GM10266 (cell line): ENCODE results near the gene LRRFIP1.

Experiments used
- DNase-seq: peaks from one replicate; pipeline ENCODE4 v3.0.0; 2012; ENCODE audit errors: extremely low spot score
- CTCF ChIP-seq: IDR thresholded peaks from 2 replicates; pipeline ENCODE4 v1.5.1; 2012; ENCODE audit warnings: mild to moderate bottlenecking, low read depth; ENCODE audit not compliant: control insufficient read depth, insufficient read depth; ENCODE audit errors: missing control alignments

The LRRFIP1 gene

GRCh38 chr2:237631007-237631785 is 3.8 kb downstream of the LRRFIP1 start:
- DNase-seq: no peak
- no peak for TF ChIP-seq CTCF

DNA sequence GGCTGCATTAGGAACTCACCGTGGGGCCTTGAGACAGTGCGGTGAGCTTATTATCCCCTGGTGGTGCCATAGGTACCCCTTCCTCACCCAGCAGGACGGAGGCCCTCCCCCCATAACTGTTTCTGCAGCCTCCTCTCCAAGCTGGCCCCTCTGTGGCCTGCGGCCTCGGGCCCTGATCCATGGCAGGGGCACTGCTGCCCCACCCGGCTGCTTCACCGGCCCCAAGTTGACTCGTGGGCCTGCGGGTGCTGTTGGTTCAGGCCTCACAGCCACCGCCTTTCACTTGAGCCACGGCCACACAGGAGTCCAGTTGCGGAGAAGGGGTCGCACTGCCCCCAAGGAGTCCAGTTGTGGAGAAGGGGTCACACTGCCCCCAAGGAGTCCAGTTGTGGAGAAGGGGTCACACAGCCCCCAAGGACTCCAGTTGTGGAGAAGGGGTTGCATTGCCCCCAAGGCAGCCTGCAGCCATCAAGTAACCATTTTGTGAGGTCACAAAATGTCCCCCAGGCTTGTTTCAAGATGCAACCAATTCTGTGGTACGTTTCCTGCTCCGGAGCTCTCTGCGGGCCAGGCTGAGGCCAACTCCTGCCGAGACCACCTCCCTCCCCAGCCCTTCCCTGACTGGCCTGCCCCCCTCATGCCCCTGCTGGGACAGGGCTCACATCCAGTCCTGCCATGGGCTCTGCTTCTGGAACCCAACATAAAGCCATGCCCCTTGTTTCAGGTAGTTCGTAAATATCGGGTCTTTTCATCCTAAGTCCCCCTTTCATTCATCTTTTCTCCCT is 4.6 kb downstream of the LRRFIP1 start:
- DNase-seq: no peak
- no peak for TF ChIP-seq CTCF

DNA sequence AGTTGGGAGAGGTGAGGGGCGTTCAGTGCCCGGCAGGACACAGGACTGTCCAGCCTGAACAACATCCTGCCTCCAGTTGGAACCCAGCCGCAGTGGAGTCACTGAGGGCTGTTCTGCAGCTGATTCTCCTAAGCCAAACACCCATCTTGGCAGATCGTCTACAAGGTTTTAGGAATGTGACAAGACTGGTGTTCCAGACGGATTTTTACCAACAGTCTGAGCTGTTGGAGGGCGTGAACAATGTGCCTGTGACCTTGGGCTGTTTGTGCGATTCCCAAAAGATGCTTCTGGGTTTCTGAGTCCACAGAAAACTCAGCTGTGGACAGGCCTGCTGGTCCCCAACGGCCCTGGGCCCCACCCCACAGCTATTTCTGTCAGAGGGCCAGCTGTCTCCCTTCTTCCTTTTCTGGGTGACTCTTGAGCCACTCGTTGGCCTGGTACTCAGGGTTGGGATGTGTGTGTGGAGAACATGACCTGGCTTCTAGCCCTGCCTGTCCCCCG is 5.7 kb downstream of the LRRFIP1 start:
- DNase-seq: no peak
- no peak for TF ChIP-seq CTCF

- TF ChIP-seq CTCF: no peak
- DNase-seq: no peak
These were observed 9.2 kb downstream of the LRRFIP1 start for GRCh38 chr2:237636578-237636977.

GRCh38 chr2:237637429-237638135 is 10.2 kb downstream of the LRRFIP1 start:
- no peak for DNase-seq
- no peak for TF ChIP-seq CTCF

DNA sequence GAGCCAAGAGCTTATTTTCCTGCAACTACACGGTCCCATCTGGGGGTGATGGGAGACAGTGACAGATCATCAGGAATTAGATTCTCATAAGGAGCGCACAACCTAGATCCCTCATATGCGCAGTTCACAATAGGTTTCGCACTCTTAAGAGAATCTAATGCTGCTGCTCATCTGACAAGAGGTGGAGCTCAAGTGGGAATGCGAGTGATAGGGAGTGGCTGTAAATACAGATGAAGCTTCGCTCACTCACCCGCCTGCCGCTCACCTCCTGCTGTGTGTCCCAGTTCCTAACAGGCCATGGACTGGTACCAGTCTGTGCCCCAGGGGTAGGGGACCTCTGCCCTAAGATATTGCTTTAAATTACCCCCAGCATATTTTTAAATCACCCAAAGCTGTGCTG is 10.8 kb downstream of the LRRFIP1 start:
- DNase-seq: no peak
- TF ChIP-seq CTCF: no peak
